GM19328 (cell line): Measurements from ENCODE around the gene ACTL6B.

ENCODE experiments used
- ATAC-seq: cut with Tn5 transposase; IDR thresholded peaks from one replicate; pipeline ENCODE4 v1.9.1; 2021; ENCODE audit warnings: mild to moderate bottlenecking, moderate library complexity; ENCODE audit not compliant: unreplicated experiment

Gene ACTL6B

GRCh38 chr7:100629117-100629716 is 27.0 kb downstream of the ACTL6B start:
- no peak for ATAC-seq

- ATAC-seq, result no peak
These were observed 29.1 kb downstream of the ACTL6B start for GRCh38 chr7:100627238-100627549.

DNA sequence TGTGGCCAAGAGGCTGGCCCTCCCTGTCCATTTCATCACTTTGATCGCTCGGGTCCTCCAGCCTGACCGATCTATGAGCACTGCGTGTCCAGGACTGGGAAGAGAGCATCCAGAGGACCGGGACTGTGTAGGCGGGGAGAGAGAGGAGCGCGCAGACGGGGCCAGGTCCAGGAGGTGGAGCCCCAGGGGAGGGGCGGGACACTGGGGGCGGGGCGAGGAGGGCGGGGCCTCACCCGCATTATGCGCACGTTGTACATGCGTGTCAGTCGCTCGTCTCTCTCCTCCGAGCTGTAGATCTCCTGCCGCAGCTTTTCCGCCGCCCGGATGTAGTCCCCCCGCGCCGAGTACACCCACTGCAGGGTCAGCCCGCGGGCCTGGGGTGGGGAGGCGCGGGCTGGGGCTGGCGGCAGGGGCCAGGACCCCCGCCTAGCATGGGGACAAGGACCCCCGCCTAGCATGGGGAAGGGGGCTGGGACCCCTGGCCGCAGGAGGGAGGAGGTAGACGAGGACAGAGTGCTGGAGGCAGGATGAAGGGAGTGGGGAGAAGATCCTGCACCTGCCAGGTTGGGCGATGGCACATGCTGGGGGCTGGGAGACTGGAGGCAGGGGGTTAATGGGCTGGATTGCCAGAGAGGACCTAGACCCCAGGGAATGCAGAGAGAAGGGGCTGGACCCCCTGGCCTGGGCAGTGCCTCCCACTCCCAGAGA is 29.6 kb downstream of the ACTL6B start:
- ATAC-seq, result peak; percentile 68

DNA sequence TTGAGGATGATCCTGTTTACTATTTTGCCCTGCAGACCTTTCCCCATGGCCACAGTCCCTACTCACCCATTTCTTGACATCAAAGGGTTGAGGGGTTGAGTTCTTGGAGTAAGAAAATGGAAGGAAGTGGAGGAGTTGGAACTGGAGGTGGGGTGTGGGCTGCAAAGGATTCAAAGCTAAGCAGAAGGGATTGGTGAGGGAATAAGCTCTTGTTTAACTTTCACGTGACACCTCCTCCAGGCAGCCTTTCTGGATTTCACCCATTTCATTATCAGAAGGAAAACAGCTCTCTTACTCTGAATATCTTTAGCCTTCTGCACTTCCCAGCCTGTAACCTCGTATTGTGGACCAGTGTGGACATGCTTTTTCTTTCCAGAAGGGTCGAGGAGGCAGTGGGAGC is 30.2 kb downstream of the ACTL6B start:
- no peak for ATAC-seq

DNA sequence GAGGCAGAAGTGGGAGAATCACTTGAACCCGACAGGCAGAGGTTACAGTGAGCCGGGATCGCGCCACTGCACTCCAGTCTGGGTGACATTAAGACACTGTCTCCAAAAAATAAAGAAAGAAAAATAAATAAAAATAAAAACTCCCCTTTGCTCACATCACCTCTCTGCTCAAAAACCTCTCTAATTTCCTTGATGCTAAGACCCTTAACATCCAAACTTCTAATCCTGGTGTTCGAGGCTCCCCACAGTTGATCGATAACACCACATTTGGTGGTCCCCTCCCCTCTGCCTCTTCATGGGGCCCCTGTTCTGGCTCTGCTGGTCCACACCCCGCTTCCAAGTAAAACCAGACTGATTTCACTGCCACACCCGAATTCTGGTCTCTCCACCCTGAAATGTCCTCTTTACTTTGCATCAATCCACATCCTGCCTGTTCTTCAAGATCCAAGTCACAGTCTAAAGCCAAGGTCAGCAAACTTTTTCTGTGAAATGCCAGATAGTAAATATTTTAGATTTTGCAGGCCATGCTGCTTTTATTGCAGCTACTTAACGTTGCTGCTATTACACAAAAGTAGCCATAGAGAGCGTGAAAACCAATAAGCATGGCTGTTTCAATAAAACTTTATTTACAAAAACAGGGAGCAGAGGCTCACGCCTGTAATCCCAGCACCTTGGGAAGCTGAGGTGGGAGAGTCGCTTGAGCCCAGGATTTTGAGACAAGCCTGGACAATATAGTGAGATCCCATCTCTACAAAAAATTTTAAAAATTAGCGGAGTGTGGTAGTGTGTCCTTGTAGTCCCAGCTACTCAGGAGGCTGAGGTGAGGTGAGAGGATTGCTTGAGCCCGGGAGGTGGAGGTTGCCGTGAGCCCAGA is 32.1 kb downstream of the ACTL6B start:
- no peak for ATAC-seq

DNA sequence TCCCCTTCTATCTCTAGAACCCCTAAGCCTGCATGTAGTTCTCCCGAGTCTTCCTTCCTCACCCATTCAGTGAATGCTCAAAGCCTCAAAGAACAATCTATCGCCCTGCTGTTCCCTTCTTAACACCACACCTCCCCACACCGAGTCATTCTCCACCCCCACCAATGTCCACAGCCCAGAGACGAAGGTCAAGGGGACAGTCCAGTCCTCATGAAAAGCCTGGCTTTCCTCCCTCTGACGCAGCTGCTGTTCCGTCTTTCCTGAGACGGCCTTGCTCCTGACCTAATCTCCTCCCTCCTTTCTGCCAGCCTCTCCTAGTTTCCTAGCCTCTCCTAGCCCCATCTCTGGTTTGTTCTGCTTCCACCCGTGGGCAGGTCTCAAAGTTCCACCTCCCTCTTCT is 34.7 kb downstream of the ACTL6B start:
- no peak for ATAC-seq

DNA sequence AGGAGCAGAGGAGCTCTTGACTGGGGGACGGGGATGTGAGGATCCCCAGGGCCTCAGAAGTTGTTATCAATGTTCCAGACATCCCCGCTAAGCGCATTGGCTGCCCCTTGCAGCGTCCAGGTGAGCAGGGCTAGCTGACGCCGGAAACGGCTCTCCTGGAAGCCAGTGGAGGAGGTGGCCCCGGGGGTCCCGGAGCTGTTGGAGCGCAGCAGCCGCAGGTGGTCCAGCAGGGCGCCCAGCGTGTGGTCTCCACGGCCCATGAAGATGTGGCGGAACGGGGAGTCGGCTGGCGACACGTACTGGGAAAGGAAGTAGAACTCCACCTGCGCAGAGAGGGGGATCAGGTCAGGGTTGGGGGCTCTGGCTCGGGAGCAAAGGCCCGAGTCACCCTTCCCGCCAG is 35.4 kb downstream of the ACTL6B start:
- ATAC-seq, result no peak

DNA sequence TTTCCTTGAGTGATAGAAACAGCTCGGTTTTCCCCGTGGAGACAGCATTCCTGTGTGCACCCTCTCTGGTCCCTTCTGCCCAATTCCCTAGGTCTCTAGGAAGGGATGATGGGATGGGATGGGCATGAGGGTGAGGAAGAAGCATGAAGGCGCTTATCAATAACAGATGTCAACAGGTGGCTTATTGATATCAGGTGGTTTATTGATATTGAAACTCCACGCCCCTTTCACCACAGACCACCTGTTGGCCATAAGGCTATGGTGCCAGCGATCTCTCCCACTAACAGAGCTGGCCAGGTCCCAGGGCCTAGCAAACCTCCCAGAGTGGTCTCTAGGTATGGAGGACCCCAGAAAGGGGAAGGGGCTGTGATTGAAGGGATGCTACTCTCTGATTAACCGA is 36.0 kb downstream of the ACTL6B start:
- no peak for ATAC-seq

GRCh38 chr7:100614308-100614861 is 41.9 kb downstream of the ACTL6B start:
- ATAC-seq, result no peak

DNA sequence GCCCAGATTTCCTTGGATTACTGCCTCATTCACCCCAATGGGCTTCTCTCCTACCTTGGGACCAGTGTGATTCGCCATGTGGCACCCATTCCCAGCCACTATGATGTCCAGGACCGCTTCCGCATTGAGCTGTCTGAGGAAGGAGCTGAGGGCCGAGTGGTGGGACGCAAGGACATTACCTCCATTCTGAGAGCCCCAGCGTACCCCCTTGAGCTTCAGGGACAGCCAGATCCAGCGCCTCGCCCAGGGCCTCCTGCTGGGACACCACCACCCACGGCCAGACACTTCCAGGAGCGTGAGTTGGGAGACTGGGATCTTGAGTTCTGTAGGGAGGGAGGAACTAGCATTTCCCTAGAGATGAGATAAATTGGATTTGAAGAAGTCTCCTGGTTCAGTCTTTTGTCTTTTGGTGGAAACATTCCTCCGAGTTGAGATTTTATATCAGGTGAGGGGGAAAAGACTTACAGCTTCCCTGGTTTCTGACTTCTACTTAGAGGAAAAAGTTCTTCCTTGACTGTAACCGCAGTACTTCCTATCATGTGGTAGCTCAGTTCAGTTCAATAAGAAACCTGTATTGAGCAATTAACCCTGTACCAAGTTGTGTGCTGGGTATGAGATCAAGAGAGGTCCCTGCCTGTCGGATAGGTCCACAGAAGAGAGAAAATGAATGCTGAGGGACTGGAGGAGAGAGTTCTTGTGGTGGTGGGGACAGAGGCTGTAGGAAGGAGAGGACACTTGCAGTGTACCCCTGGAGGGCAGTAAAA is 42.7 kb downstream of the ACTL6B start:
- no peak for ATAC-seq

GRCh38 chr7:100612730-100613390 is 43.4 kb downstream of the ACTL6B start:
- no peak for ATAC-seq

- ATAC-seq, result peak; percentile 94
These were observed 44.1 kb downstream of the ACTL6B start, which contains the start of gene MOSPD3 for GRCh38 chr7:100611983-100612729. TSS of gene MOSPD3 (plus strand) at chr7:100612540. CDS start at chr7:100612792, 252 bp downstream.

GRCh38 chr7:100609958-100610357 is 46.3 kb downstream of the ACTL6B start:
- ATAC-seq, result no peak

DNA sequence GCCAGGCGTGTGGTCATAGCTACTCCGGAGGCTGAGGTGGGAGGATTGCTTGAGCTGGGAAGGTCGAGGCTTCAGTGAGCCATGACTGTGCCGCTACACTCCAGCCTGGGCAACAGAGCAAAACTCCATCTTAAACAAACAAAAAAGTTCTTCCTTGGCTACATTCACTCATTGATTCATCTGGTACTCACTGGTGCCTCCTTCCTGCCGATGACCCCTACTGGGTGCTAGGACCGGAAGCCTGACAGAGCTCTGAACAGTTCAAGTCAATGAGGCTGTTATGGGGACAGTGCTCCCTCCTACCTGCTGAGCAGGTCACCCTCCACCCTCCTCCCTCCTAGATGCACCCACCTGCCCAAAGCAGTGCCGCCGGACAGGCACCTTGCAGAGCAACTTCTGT is 49.1 kb downstream of the ACTL6B start:
- no peak for ATAC-seq

- no peak for ATAC-seq
These were observed 49.9 kb downstream of the ACTL6B start for GRCh38 chr7:100606313-100606712.

DNA sequence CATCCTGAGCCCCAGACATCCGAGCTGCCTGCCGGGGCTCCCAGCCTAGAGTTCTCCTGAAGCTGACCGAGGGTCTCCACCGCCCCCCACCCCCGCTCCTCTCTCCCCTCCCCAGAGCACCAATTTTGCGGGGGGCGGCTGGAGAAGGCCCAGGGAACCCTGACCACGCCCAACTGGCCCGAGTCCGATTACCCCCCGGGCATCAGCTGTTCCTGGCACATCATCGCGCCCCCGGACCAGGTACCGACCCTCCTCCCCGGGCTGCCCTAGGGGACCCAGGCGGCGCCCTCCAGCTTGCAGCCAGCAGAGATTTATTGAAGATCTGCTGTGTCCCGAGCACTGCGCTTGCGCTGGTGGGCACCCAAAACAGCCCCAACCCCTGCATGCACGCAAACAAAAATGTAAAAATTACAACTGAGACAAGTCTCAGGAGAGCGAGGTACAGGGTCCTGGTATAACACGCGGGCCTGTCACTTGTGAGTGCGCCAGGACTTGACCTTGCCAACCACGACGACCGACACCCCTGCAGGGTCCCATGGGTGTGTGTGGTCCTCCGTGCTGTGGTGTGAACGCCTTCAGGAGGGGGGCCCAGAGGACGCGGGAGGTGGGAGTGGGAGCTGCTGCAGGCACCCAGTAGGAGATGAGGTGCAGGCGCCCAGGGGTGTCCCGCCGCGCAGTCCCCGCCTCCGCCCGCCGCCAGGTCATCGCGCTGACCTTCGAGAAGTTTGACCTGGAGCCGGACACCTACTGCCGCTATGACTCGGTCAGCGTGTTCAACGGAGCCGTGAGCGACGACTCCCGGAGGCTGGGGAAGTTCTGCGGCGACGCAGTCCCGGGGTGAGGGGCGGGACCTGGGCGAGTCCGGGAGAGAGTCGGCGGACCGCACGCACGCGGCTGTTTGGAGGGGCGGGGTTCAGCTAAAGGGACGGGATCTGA is 51.0 kb downstream of the ACTL6B start:
- no peak for ATAC-seq

- ATAC-seq, result no peak
These were observed 51.9 kb downstream of the ACTL6B start for GRCh38 chr7:100604028-100604975.

- no peak for ATAC-seq
These were observed 52.6 kb downstream of the ACTL6B start for GRCh38 chr7:100603726-100604027.
